NCI-H526 treated with DMSO at 0.1 percent for 48 hours (cell line): ENCODE results near the gene UNC13A.

Experiments
- DNase-seq: peaks from one replicate; lab custom pipeline; 2025; lab: John Stamatoyannopoulos, UW

Gene UNC13A

GRCh38 chr19:17669419-17669818, 18.7 kb downstream of the UNC13A start:
- DNase-seq = no peak

GRCh38 chr19:17665058-17665457, 23.1 kb downstream of the UNC13A start:
- DNase-seq = no peak

GRCh38 chr19:17659996-17660395, 28.2 kb downstream of the UNC13A start:
- DNase-seq = no peak

- no peak for DNase-seq
Observed at GRCh38 chr19:17658666-17659065, 29.5 kb downstream of the UNC13A start.

- no peak for DNase-seq
Observed at GRCh38 chr19:17658240-17658639, 29.9 kb downstream of the UNC13A start.

GRCh38 chr19:17656970-17657369, 31.2 kb downstream of the UNC13A start:
- DNase-seq = no peak

- no peak for DNase-seq
Observed at GRCh38 chr19:17655751-17656472, 32.2 kb downstream of the UNC13A start.

GRCh38 chr19:17654993-17655392, 33.2 kb downstream of the UNC13A start:
- DNase-seq = no peak

- DNase-seq = no peak
Observed at GRCh38 chr19:17652627-17653026, 35.5 kb downstream of the UNC13A start.

GRCh38 chr19:17648786-17649185, 39.4 kb downstream of the UNC13A start:
- no peak for DNase-seq

GRCh38 chr19:17648097-17648660, 40.0 kb downstream of the UNC13A start:
- DNase-seq = no peak

- no peak for DNase-seq
Observed at GRCh38 chr19:17647071-17648020, 40.8 kb downstream of the UNC13A start.

- DNase-seq = no peak
Observed at GRCh38 chr19:17646441-17646840, 41.7 kb downstream of the UNC13A start.

GRCh38 chr19:17645339-17645963, 42.7 kb downstream of the UNC13A start:
- no peak for DNase-seq

- no peak for DNase-seq
Observed at GRCh38 chr19:17642656-17643055, 45.5 kb downstream of the UNC13A start.

- no peak for DNase-seq
Observed at GRCh38 chr19:17641846-17642245, 46.3 kb downstream of the UNC13A start.

GRCh38 chr19:17641181-17641580, 47.0 kb downstream of the UNC13A start:
- no peak for DNase-seq

GRCh38 chr19:17633700-17634099, 54.5 kb downstream of the UNC13A start:
- DNase-seq = no peak

GRCh38 chr19:17632577-17632976, 55.6 kb downstream of the UNC13A start:
- DNase-seq = no peak

- DNase-seq = no peak
Observed at GRCh38 chr19:17629760-17630159, 58.4 kb downstream of the UNC13A start.

- DNase-seq = no peak
Observed at GRCh38 chr19:17627921-17628320, 60.2 kb downstream of the UNC13A start.

- no peak for DNase-seq
Observed at GRCh38 chr19:17627161-17627560, 61.0 kb downstream of the UNC13A start.
